Type B pancreatic cell (in vitro differentiated cells): Measurements from ENCODE around the gene AOPEP. TPM values are rescaled to one million over a fixed set of nuclear protein-coding genes. Genes with fewer than 3 reads are reported as not detected.

Experiments
- DNase-seq: peaks from one replicate; pipeline ENCODE4 v3.0.0; 2021; ENCODE audit warnings: mixed read lengths; ENCODE audit not compliant: unreplicated experiment; ENCODE audit errors: extremely low spot score
- H3K27ac Mint-ChIP-seq: 2 replicates; pipeline ENCODE4 v1.8.0; 2021; ENCODE audit warnings: mild to moderate bottlenecking, mixed read lengths
- H3K27me3 Mint-ChIP-seq: 2 replicates; pipeline ENCODE4 v1.8.0; 2021; ENCODE audit warnings: mixed read lengths
- H3K36me3 Mint-ChIP-seq: 2 replicates; pipeline ENCODE4 v1.8.0; 2021; ENCODE audit warnings: mixed read lengths
- H3K4me1 Mint-ChIP-seq: one replicate; pipeline ENCODE4 v1.8.0; 2021; ENCODE audit warnings: mixed read lengths; ENCODE audit not compliant: unreplicated experiment
- H3K4me3 Mint-ChIP-seq: 2 replicates; pipeline ENCODE4 v1.8.0; 2021; ENCODE audit warnings: mild to moderate bottlenecking, mixed read lengths
- H3K9me3 Mint-ChIP-seq: 2 replicates; pipeline ENCODE4 v1.8.0; 2021; ENCODE audit warnings: mixed read lengths
- CTCF ChIP-seq: fragments of 200-600 bp; sonication (generic); conservative IDR thresholded peaks from 2 replicates; pipeline ENCODE4 v1.5.0; 2021; ENCODE audit warnings: antibody characterized with exemption, mild to moderate bottlenecking
- total RNA-seq: library from RNA; stranded (reverse); gene quantifications from 2 replicates; pipeline ENCODE4 v1.2.1, GENCODE V29; 2021; ENCODE audit warnings: low replicate concordance

AOPEP gene
- total RNA-seq, 1 donor from 2014 or later, result 89.3 TPM

- Mint-ChIP-seq H3K4me3 (no peak overlapping the region), H3K4me1 (peaks cover 62% of the 10 kb centered on the region), H3K36me3 (peaks cover 35% of the 10 kb centered on the region), H3K27ac (peak overlapping the region; percentile 46), H3K9me3 (peaks cover 10% of the 10 kb centered on the region), H3K27me3 (no peaks in the 10 kb centered on the region)
- TF ChIP-seq CTCF, result no peak
- DNase-seq, result no peak
These were observed 95.8 kb downstream of the AOPEP start for GRCh38 chr9:94822273-94822672.

- no peak for DNase-seq
- H3K36me3 Mint-ChIP-seq, result peaks cover 36% of the 10 kb centered on the region
- H3K27me3 Mint-ChIP-seq, result no peaks in the 10 kb centered on the region
- H3K4me1 Mint-ChIP-seq, result peaks cover 65% of the 10 kb centered on the region
- no peak for TF ChIP-seq CTCF
- H3K4me3 Mint-ChIP-seq, result no peak overlapping the region
- peaks cover 4% of the 10 kb centered on the region for H3K9me3 Mint-ChIP-seq
- H3K27ac Mint-ChIP-seq, result peak overlapping the region; percentile 4
These were observed 97.2 kb downstream of the AOPEP start for GRCh38 chr9:94823710-94824109.

GRCh38 chr9:94824411-94824810, 97.9 kb downstream of the AOPEP start:
- Mint-ChIP-seq H3K27me3 (no peaks in the 10 kb centered on the region), H3K27ac (peak overlapping the region; percentile 80), H3K4me1 (peaks cover 59% of the 10 kb centered on the region), H3K36me3 (peaks cover 31% of the 10 kb centered on the region), H3K9me3 (peaks cover 4% of the 10 kb centered on the region), H3K4me3 (peak overlapping the region; percentile 67)
- no peak for DNase-seq
- TF ChIP-seq CTCF, result no peak

GRCh38 chr9:94824913-94825610, 98.6 kb downstream of the AOPEP start:
- Mint-ChIP-seq H3K4me1 (peaks cover 58% of the 10 kb centered on the region), H3K9me3 (peaks cover 4% of the 10 kb centered on the region), H3K4me3 (peak overlapping the region; percentile 67), H3K27me3 (no peaks in the 10 kb centered on the region), H3K36me3 (peaks cover 30% of the 10 kb centered on the region), H3K27ac (peak overlapping the region; percentile 80)
- no peak for DNase-seq
- no peak for TF ChIP-seq CTCF

GRCh38 chr9:94825611-94825958, 99.1 kb downstream of the AOPEP start:
- no peak for TF ChIP-seq CTCF
- Mint-ChIP-seq H3K27me3 (no peaks in the 10 kb centered on the region), H3K4me3 (peak overlapping the region; percentile 67), H3K4me1 (peaks cover 58% of the 10 kb centered on the region), H3K9me3 (peaks cover 4% of the 10 kb centered on the region), H3K36me3 (peaks cover 30% of the 10 kb centered on the region), H3K27ac (peak overlapping the region; percentile 80)
- no peak for DNase-seq

- Mint-ChIP-seq H3K4me1 (peaks cover 57% of the 10 kb centered on the region), H3K27ac (peak overlapping the region; percentile 54), H3K27me3 (no peaks in the 10 kb centered on the region), H3K9me3 (peaks cover 4% of the 10 kb centered on the region), H3K36me3 (peaks cover 34% of the 10 kb centered on the region), H3K4me3 (no peak overlapping the region)
- no peak for DNase-seq
- no peak for TF ChIP-seq CTCF
These were observed 99.5 kb downstream of the AOPEP start for GRCh38 chr9:94826044-94826443.
